Right atrium auricular region (tissue), 2 donors: ENCODE results near the gene ATP6V1A. TPM values are rescaled to one million over a fixed set of nuclear protein-coding genes. Genes with fewer than 3 reads are reported as not detected.

Source experiments
- DNase-seq: peaks from one replicate; pipeline ENCODE4 v3.0.0-alpha.2; 2019; ENCODE audit warnings: low spot score
- H3K27ac ChIP-seq, 2 donors: fragments of 200-600 bp; sonication (generic); 1 replicate in 1 of 2; 2 replicates in 1 of 2; pipeline ENCODE4 v1.5.1; 2016 to 2019
- H3K27me3 ChIP-seq, 2 donors: fragments of 200-600 bp; sonication (generic); one replicate each; pipeline versions ENCODE4 v1.5.1 to v1.6.0; 2017 to 2019
- H3K36me3 ChIP-seq: fragments of 200-600 bp; sonication (generic); one replicate; pipeline ENCODE4 v1.5.1; 2016
- H3K4me1 ChIP-seq, 2 donors: fragments of 200-600 bp; sonication (generic); one replicate each; pipeline versions ENCODE4 v1.5.1 to v1.6.0; 2017 to 2019
- H3K4me3 ChIP-seq, 2 donors: fragments of 200-600 bp; sonication (generic); 1 replicate in 1 of 2; 2 replicates in 1 of 2; pipeline ENCODE4 v1.5.1; 2017 to 2019; ENCODE audit warnings: mild to moderate bottlenecking in 1 of 2, moderate library complexity in 1 of 2
- H3K9me3 ChIP-seq, 2 donors: fragments of 200-600 bp; sonication (generic); one replicate each; pipeline ENCODE4 v1.5.1; 2019
- total RNA-seq, 2 donors: library from RNA; depleted of rRNA; stranded (reverse); fragments of >200 nt; gene quantifications; one replicate each; pipeline ENCODE4 v1.1.0, GENCODE V29; 2016
- TF ChIP-seq, protein P1 (sequence below), 2 donors: fragments of 200-600 bp; sonication (generic); IDR thresholded peaks; one replicate each; pipeline ENCODE4 v1.5.1; 2019; ENCODE audit warnings: antibody characterized with exemption in 2 of 2

The ATP6V1A gene
- total RNA-seq, 2 donors from 2014 or later: 19.1 to 21.7 TPM

- H3K36me3 ChIP-seq: no peaks in the 10 kb centered on the region
- no peak overlapping the region for H3K27ac ChIP-seq
- H3K4me3 ChIP-seq: no peak overlapping the region
- H3K4me1 ChIP-seq: no peaks in the 10 kb centered on the region
- H3K9me3 ChIP-seq: no peaks in the 10 kb centered on the region
- no peak for DNase-seq
- TF ChIP-seq, protein P1, sequence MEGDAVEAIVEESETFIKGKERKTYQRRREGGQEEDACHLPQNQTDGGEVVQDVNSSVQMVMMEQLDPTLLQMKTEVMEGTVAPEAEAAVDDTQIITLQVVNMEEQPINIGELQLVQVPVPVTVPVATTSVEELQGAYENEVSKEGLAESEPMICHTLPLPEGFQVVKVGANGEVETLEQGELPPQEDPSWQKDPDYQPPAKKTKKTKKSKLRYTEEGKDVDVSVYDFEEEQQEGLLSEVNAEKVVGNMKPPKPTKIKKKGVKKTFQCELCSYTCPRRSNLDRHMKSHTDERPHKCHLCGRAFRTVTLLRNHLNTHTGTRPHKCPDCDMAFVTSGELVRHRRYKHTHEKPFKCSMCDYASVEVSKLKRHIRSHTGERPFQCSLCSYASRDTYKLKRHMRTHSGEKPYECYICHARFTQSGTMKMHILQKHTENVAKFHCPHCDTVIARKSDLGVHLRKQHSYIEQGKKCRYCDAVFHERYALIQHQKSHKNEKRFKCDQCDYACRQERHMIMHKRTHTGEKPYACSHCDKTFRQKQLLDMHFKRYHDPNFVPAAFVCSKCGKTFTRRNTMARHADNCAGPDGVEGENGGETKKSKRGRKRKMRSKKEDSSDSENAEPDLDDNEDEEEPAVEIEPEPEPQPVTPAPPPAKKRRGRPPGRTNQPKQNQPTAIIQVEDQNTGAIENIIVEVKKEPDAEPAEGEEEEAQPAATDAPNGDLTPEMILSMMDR (IDR thresholded peaks at IDR 0.05): no peak
- H3K27me3 ChIP-seq: no peaks in the 10 kb centered on the region
Observed at GRCh38 chr3:113852506-113852905, 105.7 kb downstream of the ATP6V1A start.

Other genes with a start within 250 kb of the ATP6V1A start
- 1 to 10 TPM; 1.5 to 3.3 TPM for gene SPICE1, start 231.9 kb upstream of the ATP6V1A start, total RNA-seq
- gene SIDT1, start 214.5 kb upstream of the ATP6V1A start, total RNA-seq: under 1 TPM; 0.15 to 0.16 TPM
- 10 to 100 TPM; 16.2 to 20.8 TPM for gene USF3, start 50.4 kb upstream of the ATP6V1A start, total RNA-seq
- gene NAA50, start 786 bp upstream of the ATP6V1A start, total RNA-seq: 10 to 100 TPM; 49.3 to 77.8 TPM
- 1 to 10 TPM; 1.2 to 3.0 TPM for gene GRAMD1C, start 91.8 kb downstream of the ATP6V1A start, total RNA-seq
- 1 to 10 TPM; 1.1 to 2.0 TPM for gene ZDHHC23, start 201.0 kb downstream of the ATP6V1A start, total RNA-seq